Measurements from ENCODE around the gene SPACA9. TPM values are rescaled to one million over a fixed set of nuclear protein-coding genes. Genes with fewer than 3 reads are reported as not detected.

SPACA9 gene
- total and polyA plus RNA-seq, 5 donors from 2014 or later, result 0.32 to 2.2 (median 0.74) TPM

DNA sequence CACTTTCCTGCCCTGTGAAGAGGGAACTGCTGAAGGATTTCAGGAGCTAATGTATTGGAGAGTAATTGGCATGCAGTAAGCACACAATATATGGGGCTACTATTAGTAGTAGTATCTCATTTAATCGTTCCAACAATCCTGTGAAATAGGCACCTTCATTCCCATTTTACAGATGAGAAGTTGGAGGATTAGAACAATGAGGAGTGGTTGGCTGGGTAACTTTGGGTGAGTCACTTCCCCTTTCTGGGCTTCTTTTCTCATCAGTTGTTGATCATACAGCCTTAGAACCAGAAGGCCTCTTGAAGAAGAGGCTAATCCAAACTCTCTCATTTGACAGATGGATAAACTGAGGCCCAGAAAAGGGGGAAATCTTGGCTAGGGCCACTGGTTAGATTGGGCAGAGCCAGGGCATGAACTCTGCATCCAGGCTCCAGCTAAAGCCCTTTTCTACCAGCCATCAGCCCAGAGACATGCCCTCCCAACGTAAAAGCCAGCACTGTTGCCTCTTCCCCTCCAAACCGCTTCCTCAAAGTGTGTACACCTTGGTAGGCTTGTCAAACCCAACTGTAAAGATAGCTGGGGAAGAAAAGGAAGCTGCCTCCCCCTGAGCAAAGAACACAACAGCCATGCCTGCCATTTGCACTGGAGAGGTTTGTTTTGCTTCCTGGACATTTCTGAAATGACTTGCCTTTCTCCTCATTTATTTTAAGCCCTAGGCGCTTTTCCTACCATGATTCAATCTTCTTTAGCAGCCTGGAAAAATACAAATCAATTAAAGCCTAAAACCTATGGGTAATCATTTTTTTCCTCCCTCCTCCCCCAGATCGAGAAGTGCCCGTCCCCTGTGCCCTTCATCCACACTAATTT, 992 bp downstream of the SPACA9 start:
- no peak for ATAC-seq (ENCODE audit: low read depth in 2 of 2)

DNA sequence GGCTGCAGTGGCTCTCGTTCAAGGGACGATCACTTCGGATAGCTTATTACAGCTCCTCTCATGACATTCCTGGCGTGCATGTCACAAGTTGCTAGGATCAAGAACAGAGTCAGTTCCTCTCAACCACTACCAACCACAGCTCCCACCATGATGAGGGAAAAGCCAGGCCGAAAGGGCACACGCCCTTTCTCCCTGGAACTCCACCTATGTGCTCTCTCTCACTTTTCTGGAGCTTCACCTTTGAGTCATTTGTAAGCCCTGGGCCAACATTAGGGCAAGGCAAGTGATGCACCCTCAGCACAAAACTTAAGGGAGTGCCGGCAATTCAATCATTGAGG, 1.6 kb downstream of the SPACA9 start:
- Mint-ChIP-seq H3K27me3 (peaks cover 6% of the 10 kb centered on the region), H3K36me3 (no peaks in the 10 kb centered on the region), H3K4me1 (peaks cover 0 to 15% (median 8%) of the 10 kb centered on the region in 4 donors), H3K4me3 (peak overlapping the region in 3 of 4 donors; percentile 4 to 70 (median 36)), H3K27ac (peak overlapping the region in 1 of 3 donors; percentile 64), H3K9me3 (no peaks in the 10 kb centered on the region)
- ATAC-seq (ENCODE audit: low read depth in 2 of 2), result no peak
- Histone ChIP-seq H3K9me3 (ENCODE audit: control insufficient read depth in 2 of 2, low read length in 2 of 2) (no peaks in the 10 kb centered on the region), H3K4me3 (ENCODE audit: low read depth, low read length) (no peak overlapping the region), H3K27ac (ENCODE audit: insufficient read depth, low read length, poor library complexity, severe bottlenecking) (no peak overlapping the region), H3K36me3 (ENCODE audit: control insufficient read depth, insufficient read depth, low read length) (no peaks in the 10 kb centered on the region), H3K27me3 (ENCODE audit: control insufficient read depth, insufficient read depth, low read length) (no peaks in the 10 kb centered on the region), H3K4me1 (ENCODE audit: control insufficient read depth, insufficient read depth, low read length, poor library complexity, severe bottlenecking) (peaks cover 15% of the 10 kb centered on the region)
- DNase-seq, result no peak

More for the DNA sequence above, 992 bp downstream of the SPACA9 start:
- no peaks in the 10 kb centered on the region for H3K36me3 Mint-ChIP-seq
- peak in 1 of 3 donors; percentile 39 for DNase-seq
- H3K4me3 ChIP-seq (ENCODE audit: low read depth, low read length), result no peak overlapping the region
- H3K27me3 Mint-ChIP-seq, result peaks cover 6% of the 10 kb centered on the region
- peak overlapping the region; percentile 85 to 90 (median 88) for H3K4me3 Mint-ChIP-seq
- H3K9me3 ChIP-seq (ENCODE audit: control insufficient read depth in 2 of 2, low read length in 2 of 2), result no peaks in the 10 kb centered on the region
- no peaks in the 10 kb centered on the region for H3K27me3 ChIP-seq (ENCODE audit: control insufficient read depth, insufficient read depth, low read length)
- H3K9me3 Mint-ChIP-seq, result no peaks in the 10 kb centered on the region
- H3K4me1 Mint-ChIP-seq, result peaks cover 0 to 15% (median 8%) of the 10 kb centered on the region in 4 donors
- H3K4me1 ChIP-seq (ENCODE audit: control insufficient read depth, insufficient read depth, low read length, poor library complexity, severe bottlenecking), result peaks cover 15% of the 10 kb centered on the region
- no peak overlapping the region for H3K27ac ChIP-seq (ENCODE audit: insufficient read depth, low read length, poor library complexity, severe bottlenecking)
- no peaks in the 10 kb centered on the region for H3K36me3 ChIP-seq (ENCODE audit: control insufficient read depth, insufficient read depth, low read length)
- peak overlapping the region in 2 of 3 donors; percentile 85 to 88 for H3K27ac Mint-ChIP-seq

DNA sequence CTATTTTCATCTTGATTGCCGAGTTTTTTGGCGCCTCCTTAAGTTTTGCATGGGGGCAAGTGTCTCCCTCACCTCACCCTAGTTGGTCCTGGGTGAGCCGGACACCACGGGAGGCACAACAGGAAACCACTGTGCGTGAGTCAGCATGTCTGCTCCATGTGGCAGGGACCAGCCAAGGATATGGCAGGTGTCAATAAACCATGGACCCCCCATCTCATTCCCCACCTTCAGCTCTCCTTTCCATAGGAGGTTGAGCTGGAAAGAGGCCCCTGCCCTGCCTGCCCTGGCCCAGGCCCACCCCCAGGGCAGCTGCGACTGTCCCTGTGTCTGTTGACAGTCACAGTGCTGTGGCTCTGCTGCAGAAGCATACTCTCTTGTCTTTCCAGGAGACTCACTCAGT, 3.1 kb downstream of the SPACA9 start:
- Histone ChIP-seq H3K9me3 (ENCODE audit: control insufficient read depth in 2 of 2, low read length in 2 of 2) (no peaks in the 10 kb centered on the region), H3K4me3 (ENCODE audit: low read depth, low read length) (no peak overlapping the region), H3K27me3 (ENCODE audit: control insufficient read depth, insufficient read depth, low read length) (no peaks in the 10 kb centered on the region), H3K27ac (ENCODE audit: insufficient read depth, low read length, poor library complexity, severe bottlenecking) (no peak overlapping the region), H3K4me1 (ENCODE audit: control insufficient read depth, insufficient read depth, low read length, poor library complexity, severe bottlenecking) (peaks cover 15% of the 10 kb centered on the region), H3K36me3 (ENCODE audit: control insufficient read depth, insufficient read depth, low read length) (no peaks in the 10 kb centered on the region)
- Mint-ChIP-seq H3K4me3 (no peak overlapping the region), H3K27ac (no peak overlapping the region), H3K36me3 (no peaks in the 10 kb centered on the region), H3K9me3 (no peaks in the 10 kb centered on the region), H3K4me1 (peaks cover 0 to 15% (median 5%) of the 10 kb centered on the region in 4 donors), H3K27me3 (peaks cover 6% of the 10 kb centered on the region)
- ATAC-seq (ENCODE audit: low read depth in 2 of 2), result no peak
- no peak for DNase-seq

DNA sequence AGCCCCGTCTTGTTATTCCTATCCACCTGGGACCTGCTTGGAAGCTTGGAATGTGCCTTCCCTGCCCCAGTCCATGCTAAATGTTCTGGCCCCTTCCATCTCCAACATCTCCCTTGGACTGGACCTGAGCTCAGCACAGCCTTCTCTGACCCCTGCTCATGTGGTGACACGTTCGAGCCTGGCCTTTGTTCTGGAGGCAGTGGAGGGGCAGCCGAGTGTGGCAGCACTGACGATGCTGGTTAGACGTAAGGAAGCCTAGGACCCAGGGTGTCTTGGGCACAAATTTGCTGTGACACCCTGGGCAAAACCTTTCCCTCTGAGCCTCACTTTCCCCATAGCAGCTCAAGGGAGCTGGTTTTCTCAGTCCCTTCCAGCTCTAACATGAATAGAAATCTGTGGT, 3.9 kb downstream of the SPACA9 start:
- no peaks in the 10 kb centered on the region for H3K9me3 ChIP-seq (ENCODE audit: control insufficient read depth in 2 of 2, low read length in 2 of 2)
- Mint-ChIP-seq H3K4me3 (peak overlapping the region in 1 of 4 donors; percentile 71), H3K27me3 (peaks cover 6% of the 10 kb centered on the region), H3K36me3 (no peaks in the 10 kb centered on the region), H3K27ac (no peak overlapping the region), H3K9me3 (no peaks in the 10 kb centered on the region), H3K4me1 (peaks cover 0 to 12% (median 5%) of the 10 kb centered on the region in 4 donors)
- H3K36me3 ChIP-seq (ENCODE audit: control insufficient read depth, insufficient read depth, low read length), result no peaks in the 10 kb centered on the region
- DNase-seq (no peak), ATAC-seq (ENCODE audit: low read depth in 2 of 2) (no peak)
- no peak overlapping the region for H3K27ac ChIP-seq (ENCODE audit: insufficient read depth, low read length, poor library complexity, severe bottlenecking)
- H3K4me3 ChIP-seq (ENCODE audit: low read depth, low read length), result no peak overlapping the region
- no peaks in the 10 kb centered on the region for H3K27me3 ChIP-seq (ENCODE audit: control insufficient read depth, insufficient read depth, low read length)
- H3K4me1 ChIP-seq (ENCODE audit: control insufficient read depth, insufficient read depth, low read length, poor library complexity, severe bottlenecking), result peaks cover 13% of the 10 kb centered on the region

DNA sequence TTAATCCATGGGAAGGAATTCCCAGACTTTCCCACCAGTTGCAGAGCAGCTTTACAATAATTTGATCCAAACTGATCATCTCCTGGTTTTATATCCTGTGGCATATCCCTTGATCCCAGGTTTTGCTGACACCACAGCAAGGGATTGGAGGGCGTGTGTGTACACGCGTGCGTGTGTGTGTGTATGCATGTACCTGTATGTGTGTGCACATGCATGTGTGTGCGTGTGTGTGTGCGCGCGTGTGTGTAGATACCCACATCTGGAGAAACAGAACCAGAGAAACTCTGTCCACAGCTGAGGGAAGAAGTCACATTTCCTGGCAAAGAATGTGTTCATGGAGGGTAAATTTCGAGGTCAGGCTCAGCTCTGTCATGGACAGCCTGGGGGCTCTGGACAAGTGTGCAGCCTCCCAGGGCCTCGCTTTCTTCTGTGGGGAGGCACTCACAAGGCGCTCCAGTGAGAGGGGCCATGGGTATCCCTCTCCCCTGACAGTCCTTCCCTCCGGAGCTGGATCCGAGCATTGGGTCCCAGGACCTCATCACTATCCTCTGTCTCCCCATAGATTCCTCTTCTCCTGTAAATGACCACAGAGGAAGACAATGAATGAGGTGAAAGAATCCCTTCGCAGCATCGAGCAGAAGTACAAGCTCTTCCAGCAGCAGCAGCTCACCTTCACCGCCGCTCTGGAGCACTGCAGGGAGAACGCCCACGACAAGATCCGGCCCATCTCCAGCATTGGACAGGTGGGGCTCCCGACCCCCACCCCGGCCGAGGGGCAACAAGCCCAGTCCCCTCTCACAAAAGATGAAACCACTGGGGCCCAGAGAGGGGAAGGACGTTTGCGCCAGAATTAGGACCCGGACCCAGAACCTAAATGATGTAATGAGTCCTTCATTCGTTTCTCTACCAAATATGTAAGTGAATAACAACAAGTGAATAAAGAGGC, 4.9 kb downstream of the SPACA9 start:
- no peaks in the 10 kb centered on the region for H3K36me3 ChIP-seq (ENCODE audit: control insufficient read depth, insufficient read depth, low read length)
- ATAC-seq (ENCODE audit: low read depth in 2 of 2), result no peak
- H3K4me3 Mint-ChIP-seq, result no peak overlapping the region
- H3K4me3 ChIP-seq (ENCODE audit: low read depth, low read length), result no peak overlapping the region
- H3K27me3 Mint-ChIP-seq, result peaks cover 6% of the 10 kb centered on the region
- no peak for DNase-seq
- H3K4me1 Mint-ChIP-seq, result peaks cover 0 to 13% (median 5%) of the 10 kb centered on the region in 4 donors
- H3K4me1 ChIP-seq (ENCODE audit: control insufficient read depth, insufficient read depth, low read length, poor library complexity, severe bottlenecking), result peaks cover 5% of the 10 kb centered on the region
- no peak overlapping the region for H3K27ac Mint-ChIP-seq
- no peaks in the 10 kb centered on the region for H3K36me3 Mint-ChIP-seq
- H3K27me3 ChIP-seq (ENCODE audit: control insufficient read depth, insufficient read depth, low read length), result no peaks in the 10 kb centered on the region
- H3K27ac ChIP-seq (ENCODE audit: insufficient read depth, low read length, poor library complexity, severe bottlenecking), result no peak overlapping the region
- no peaks in the 10 kb centered on the region for H3K9me3 ChIP-seq (ENCODE audit: control insufficient read depth in 2 of 2, low read length in 2 of 2)
- no peaks in the 10 kb centered on the region for H3K9me3 Mint-ChIP-seq

DNA sequence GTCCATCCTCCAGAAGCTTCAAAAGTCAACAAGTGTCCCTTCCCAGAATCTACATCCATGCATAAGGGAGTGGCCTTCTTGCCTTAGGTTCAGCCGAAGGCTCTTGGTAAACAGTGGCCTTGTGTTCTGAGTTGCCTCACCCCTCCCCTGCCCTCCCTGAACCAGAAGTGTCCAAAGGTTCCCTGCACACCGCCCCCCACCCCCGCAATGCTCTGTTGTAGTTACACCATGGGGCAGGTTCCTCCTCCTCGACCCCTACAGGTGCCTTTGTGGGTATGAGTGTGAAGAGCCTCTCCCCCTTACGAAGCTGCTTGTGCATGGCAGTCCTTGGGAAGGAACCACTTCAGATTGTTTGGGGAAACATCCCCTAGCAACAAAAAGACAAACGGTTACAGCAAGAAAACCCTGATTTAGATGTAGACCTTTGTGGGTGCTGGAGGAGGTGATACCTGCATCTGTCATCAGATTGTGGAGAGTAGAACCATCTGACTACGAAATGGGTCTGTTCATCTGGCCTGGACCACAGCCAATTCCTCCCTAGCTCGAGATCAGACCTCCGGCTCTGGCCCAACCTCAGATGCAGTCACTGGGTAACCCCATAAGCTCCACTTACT, 7.1 kb downstream of the SPACA9 start:
- DNase-seq (no peak), ATAC-seq (ENCODE audit: low read depth in 2 of 2) (no peak)
- Histone ChIP-seq H3K36me3 (ENCODE audit: control insufficient read depth, insufficient read depth, low read length) (no peaks in the 10 kb centered on the region), H3K27me3 (ENCODE audit: control insufficient read depth, insufficient read depth, low read length) (no peaks in the 10 kb centered on the region), H3K9me3 (ENCODE audit: control insufficient read depth in 2 of 2, low read length in 2 of 2) (no peaks in the 10 kb centered on the region), H3K27ac (ENCODE audit: insufficient read depth, low read length, poor library complexity, severe bottlenecking) (no peak overlapping the region), H3K4me3 (ENCODE audit: low read depth, low read length) (no peak overlapping the region), H3K4me1 (ENCODE audit: control insufficient read depth, insufficient read depth, low read length, poor library complexity, severe bottlenecking) (no peaks in the 10 kb centered on the region)
- H3K4me3 Mint-ChIP-seq, result no peak overlapping the region
- H3K4me1 Mint-ChIP-seq, result peaks cover 0 to 4% (median 0%) of the 10 kb centered on the region in 4 donors
- no peaks in the 10 kb centered on the region for H3K9me3 Mint-ChIP-seq
- H3K36me3 Mint-ChIP-seq, result no peaks in the 10 kb centered on the region
- H3K27ac Mint-ChIP-seq, result no peak overlapping the region
- H3K27me3 Mint-ChIP-seq, result no peaks in the 10 kb centered on the region

DNA sequence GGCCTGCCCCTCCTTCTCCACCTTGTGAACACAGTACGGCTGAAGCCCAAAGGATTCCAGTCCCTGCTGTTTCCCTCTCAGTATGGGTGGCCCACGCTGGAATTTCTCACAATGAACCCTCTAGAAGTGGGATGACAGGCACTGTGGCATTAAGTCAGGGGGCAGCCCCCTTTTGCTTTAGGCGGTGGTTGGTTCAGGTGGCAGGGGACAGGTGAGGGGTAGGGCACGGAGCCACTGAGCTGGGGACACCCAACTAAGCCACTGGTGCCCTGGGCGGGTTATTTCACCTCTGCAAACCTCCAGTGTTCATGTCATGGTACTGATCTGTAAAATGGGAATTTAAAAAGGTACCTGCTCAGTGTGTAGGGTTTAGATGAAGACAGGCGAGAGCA, 7.6 kb downstream of the SPACA9 start:
- Histone ChIP-seq H3K36me3 (ENCODE audit: control insufficient read depth, insufficient read depth, low read length) (no peaks in the 10 kb centered on the region), H3K4me3 (ENCODE audit: low read depth, low read length) (no peak overlapping the region), H3K27ac (ENCODE audit: insufficient read depth, low read length, poor library complexity, severe bottlenecking) (no peak overlapping the region), H3K9me3 (ENCODE audit: control insufficient read depth in 2 of 2, low read length in 2 of 2) (no peaks in the 10 kb centered on the region), H3K27me3 (ENCODE audit: control insufficient read depth, insufficient read depth, low read length) (no peaks in the 10 kb centered on the region), H3K4me1 (ENCODE audit: control insufficient read depth, insufficient read depth, low read length, poor library complexity, severe bottlenecking) (no peaks in the 10 kb centered on the region)
- DNase-seq (no peak), ATAC-seq (ENCODE audit: low read depth in 2 of 2) (no peak)
- Mint-ChIP-seq H3K36me3 (no peaks in the 10 kb centered on the region), H3K4me1 (peaks cover 0 to 4% (median 0%) of the 10 kb centered on the region in 4 donors), H3K9me3 (no peaks in the 10 kb centered on the region), H3K27ac (no peak overlapping the region), H3K4me3 (no peak overlapping the region), H3K27me3 (no peaks in the 10 kb centered on the region)
